Ishikawa (cell line): ENCODE measurements around the gene STXBP5.

Source experiments
- CEBPB ChIP-seq: IDR thresholded peaks from 2 replicates; pipeline ENCODE4 v1.6.1; 2012
- EGR1 ChIP-seq: IDR thresholded peaks from 2 replicates; pipeline ENCODE4 v1.6.1; 2012
- EP300 ChIP-seq: IDR thresholded peaks from 2 replicates; pipeline ENCODE4 v1.6.1; 2012; ENCODE audit warnings: borderline replicate concordance
- RAD21 ChIP-seq: IDR thresholded peaks from 2 replicates; pipeline ENCODE4 v1.6.1; 2012; ENCODE audit warnings: low read depth
- ZBTB7A ChIP-seq: IDR thresholded peaks from 2 replicates; pipeline ENCODE4 v1.6.1; 2012; ENCODE audit warnings: low read depth

DNA sequence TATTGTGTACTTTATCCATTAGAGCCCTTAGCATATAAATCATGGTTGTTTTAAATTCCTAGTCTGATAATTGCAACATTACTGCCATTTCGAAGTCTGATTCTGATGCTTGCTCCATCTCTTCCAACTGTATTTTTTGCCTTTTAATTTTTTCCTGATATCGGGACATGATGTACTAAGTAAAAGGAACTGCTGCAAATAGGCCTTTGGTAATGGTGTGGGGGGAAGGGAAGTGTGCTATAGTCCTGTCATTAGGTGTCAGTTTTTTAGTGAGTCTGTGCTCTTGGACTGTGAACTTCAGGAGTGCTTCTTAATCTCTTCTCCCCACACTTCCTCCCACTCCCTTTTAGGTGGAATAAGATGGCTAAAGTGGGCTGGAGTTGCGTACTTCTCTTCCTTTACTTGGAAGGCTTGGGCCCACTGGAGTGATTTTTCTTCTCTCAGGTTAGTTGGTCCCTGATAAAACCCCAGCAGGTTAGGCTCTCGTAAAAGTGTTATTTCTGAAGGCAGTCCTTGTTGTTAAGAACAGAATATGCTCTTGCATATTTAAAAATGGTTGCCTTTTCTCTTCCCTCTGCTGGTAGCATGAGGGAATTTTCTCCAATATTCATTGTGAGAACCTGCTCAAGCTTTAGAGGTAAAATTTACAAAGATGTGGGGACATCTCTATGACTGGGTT is 18.1 kb downstream of the STXBP5 start:
- TF ChIP-seq EP300, result no peak
- peak; percentile 13; the same call in 1 of the 2 replicates for TF ChIP-seq RAD21
- TF ChIP-seq CEBPB, result no peak
- TF ChIP-seq ZBTB7A, result no peak
- no peak for TF ChIP-seq EGR1
